MCF 10A (cell line): ENCODE data around the gene SSNA1. TPM values are rescaled to one million over a fixed set of nuclear protein-coding genes. Genes with fewer than 3 reads are reported as not detected.

Experiments used
- BruUV-seq: library from RNA; stranded (reverse); fragments of 400-500 nt; replicated peaks from 2 replicates; lab custom pipeline; 2021; lab: Mats Ljungman, UMichigan
- CTCF ChIA-PET: fragments of 300-600 bp; sonication (Branson Sonifier 250); formaldehyde crosslinking; extraction: SDS; loops from one replicate; lab custom pipeline; 2021; ENCODE audit warnings: antibody characterized with exemption, inconsistent platforms; lab: Yijun Ruan, JAX
- POLR2A ChIA-PET: fragments of 300-600, 350-650 bp; sonication (Branson Sonifier 250); formaldehyde crosslinking; extraction: SDS; loops from one replicate; lab custom pipeline; 2020; ENCODE audit warnings: antibody characterized with exemption, inconsistent platforms; lab: Yijun Ruan, JAX
- DNase-seq: peaks from one replicate; pipeline ENCODE4 v3.0.0-alpha.2; 2018; ENCODE audit not compliant: unreplicated experiment
- H3K27ac Mint-ChIP-seq: one replicate; pipeline ENCODE4 v1.8.0; 2022; ENCODE audit warnings: mild to moderate bottlenecking, low read depth, mixed read lengths; ENCODE audit not compliant: unreplicated experiment
- H3K27me3 Mint-ChIP-seq: one replicate; pipeline ENCODE4 v1.8.0; 2022; ENCODE audit warnings: mixed read lengths; ENCODE audit not compliant: insufficient read depth, unreplicated experiment
- H3K36me3 Mint-ChIP-seq: one replicate; pipeline ENCODE4 v1.8.0; 2022; ENCODE audit warnings: mild to moderate bottlenecking, moderate library complexity, mixed read lengths; ENCODE audit not compliant: insufficient read depth, unreplicated experiment
- H3K4me1 Mint-ChIP-seq: one replicate; pipeline ENCODE4 v1.8.0; 2022; ENCODE audit warnings: mixed read lengths; ENCODE audit not compliant: insufficient read depth, unreplicated experiment
- H3K4me3 Mint-ChIP-seq: one replicate; pipeline ENCODE4 v1.8.0; 2022; ENCODE audit warnings: mild to moderate bottlenecking, moderate library complexity, mixed read lengths; ENCODE audit not compliant: unreplicated experiment
- H3K9me3 Mint-ChIP-seq: one replicate; pipeline ENCODE4 v1.8.0; 2022; ENCODE audit warnings: mixed read lengths; ENCODE audit not compliant: unreplicated experiment
- CTCF ChIP-seq: fragments of 200-600 bp; IDR thresholded peaks from one replicate; pipeline ENCODE4 v1.8.0; 2022; ENCODE audit warnings: antibody characterized with exemption, mild to moderate bottlenecking; ENCODE audit not compliant: unreplicated experiment
- intact Hi-C: fragments of 100-400 bp; cut with micrococcal nuclease; formaldehyde crosslinking; loops from 2 replicates; pipeline ENCODE4 v1.14.1; 2022
- total RNA-seq: library from RNA; stranded (reverse); gene quantifications from 2 replicates; pipeline ENCODE4 v1.2.3, GENCODE V29; 2022

The SSNA1 gene
- total RNA-seq, 1 experiment from 2014 or later: 81.4 TPM

DNA sequence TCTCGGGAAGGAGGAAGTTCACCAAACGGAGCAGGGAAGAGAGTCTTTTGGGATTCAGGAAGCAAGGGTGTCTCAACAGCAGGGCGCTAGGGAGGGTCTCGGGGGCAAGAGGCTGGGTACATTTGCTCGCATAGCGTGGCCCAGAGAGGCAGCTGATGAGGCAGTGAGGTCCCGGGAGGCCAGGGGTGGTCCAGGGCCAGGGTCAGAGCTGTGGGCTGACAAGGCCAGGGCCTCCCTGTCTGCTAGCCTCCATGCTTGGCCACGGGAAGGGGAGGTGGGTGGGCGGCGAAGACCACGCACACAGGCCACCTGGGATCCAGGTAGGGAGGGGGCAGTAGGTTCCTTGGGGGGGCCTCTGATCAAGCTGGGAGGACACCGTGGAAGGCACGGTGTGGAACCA lies 23.1 kb downstream of the SSNA1 start:
- Mint-ChIP-seq H3K27me3 (no peaks in the 10 kb centered on the region), H3K27ac (no peak overlapping the region), H3K4me1 (peaks cover 12% of the 10 kb centered on the region), H3K4me3 (no peak overlapping the region), H3K9me3 (no peaks in the 10 kb centered on the region), H3K36me3 (peaks cover 43% of the 10 kb centered on the region)
- intact Hi-C loops: no loop called here
- ChIA-PET CTCF (no interaction called here), POLR2A (interaction anchor here (1.0 to 1.6 kb wide), 2 partner anchors 11 to 1305 kb away, joined by 3 to 4 read pairs; no protein-coding TSS in a partner anchor)
- DNase-seq: no peak
- BruUV-seq: no TSS peak
- no peak for TF ChIP-seq CTCF

DNA sequence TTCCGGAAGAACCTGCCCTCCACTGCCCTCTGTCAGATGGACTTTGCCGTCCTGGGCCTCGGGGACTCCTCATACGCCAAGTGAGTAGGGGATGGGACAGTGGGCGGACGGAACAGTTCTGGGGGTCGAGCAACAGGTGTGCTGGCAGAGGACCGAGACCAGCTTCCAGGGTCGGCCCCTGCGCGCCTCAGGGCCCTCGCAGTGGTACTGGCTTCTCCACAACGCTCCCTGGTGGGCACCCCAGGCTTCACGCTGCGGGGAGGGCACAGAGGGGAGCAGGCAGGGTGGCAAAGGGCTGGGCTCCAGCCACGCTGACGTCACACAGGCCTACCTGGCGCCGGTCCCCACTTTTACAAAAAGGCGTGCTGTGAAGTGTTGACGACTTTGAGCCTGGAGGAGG lies 24.0 kb downstream of the SSNA1 start:
- peaks cover 7% of the 10 kb centered on the region for H3K4me1 Mint-ChIP-seq
- no TSS peak for BruUV-seq
- no peak for TF ChIP-seq CTCF
- no peaks in the 10 kb centered on the region for H3K9me3 Mint-ChIP-seq
- ChIA-PET POLR2A (no interaction called here), CTCF (no interaction called here)
- no peak overlapping the region for H3K27ac Mint-ChIP-seq
- no peaks in the 10 kb centered on the region for H3K27me3 Mint-ChIP-seq
- no peak for DNase-seq
- intact Hi-C loops: no loop called here
- no peak overlapping the region for H3K4me3 Mint-ChIP-seq
- H3K36me3 Mint-ChIP-seq: peaks cover 38% of the 10 kb centered on the region

GRCh38 chr9:137213160-137214060 lies 24.9 kb downstream of the SSNA1 start:
- POLR2A ChIA-PET: interaction anchor here (0.8 kb wide), 1 partner anchor 114 kb away, joined by 3 read pairs; no protein-coding TSS in a partner anchor
- BruUV-seq: no TSS peak

More at GRCh38 chr9:137213160-137214060, 24.9 kb downstream of the SSNA1 start:
- H3K4me3 Mint-ChIP-seq: no peak overlapping the region
- peaks cover 5% of the 10 kb centered on the region for H3K4me1 Mint-ChIP-seq
- H3K9me3 Mint-ChIP-seq: no peaks in the 10 kb centered on the region
- CTCF ChIA-PET: no interaction called here
- intact Hi-C loops: no loop called here
- no peaks in the 10 kb centered on the region for H3K27me3 Mint-ChIP-seq
- peak; percentile 26 for TF ChIP-seq CTCF
- H3K27ac Mint-ChIP-seq: no peak overlapping the region
- no peak for DNase-seq
- H3K36me3 Mint-ChIP-seq: peaks cover 29% of the 10 kb centered on the region
